ENCODE data around the gene TAF1B.

Gene TAF1B

DNA sequence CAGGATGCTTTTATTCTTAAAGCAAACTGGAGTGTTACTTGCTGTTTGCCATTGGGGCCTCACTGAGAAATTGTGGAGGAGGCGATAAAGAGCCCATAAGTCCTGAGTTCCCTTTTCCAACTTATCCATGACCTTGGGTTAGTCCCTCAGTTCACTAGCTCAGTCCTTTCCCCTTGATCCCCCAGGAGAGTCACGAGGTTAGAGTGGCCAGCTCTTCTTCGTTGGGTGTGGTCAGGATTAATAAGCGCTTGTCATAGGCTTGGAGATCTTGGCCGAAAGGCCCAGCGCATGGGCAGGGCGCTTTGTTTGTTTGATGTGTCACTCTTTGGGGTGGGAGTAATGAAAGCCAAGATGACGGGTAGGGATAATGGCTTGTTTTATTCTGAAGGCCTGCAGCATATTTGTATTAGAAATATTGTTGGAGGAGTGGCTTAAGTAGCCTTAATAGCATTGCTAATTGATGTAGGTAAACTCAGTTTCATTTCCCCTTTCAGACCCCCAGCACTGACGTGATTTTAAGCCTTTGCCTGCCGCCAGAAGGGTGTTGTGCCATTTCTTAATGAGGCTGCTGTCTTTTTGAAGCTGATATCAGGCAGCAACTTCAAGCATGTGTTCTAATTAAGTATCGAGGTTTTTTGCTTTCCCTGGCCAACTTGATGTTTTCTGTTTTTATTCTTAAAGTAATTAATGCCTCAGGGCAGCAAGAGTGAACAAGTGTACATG is 123.9 kb downstream of the TAF1B start:
- no peak for DNase-seq (ENCODE audit: low spot score)

DNA sequence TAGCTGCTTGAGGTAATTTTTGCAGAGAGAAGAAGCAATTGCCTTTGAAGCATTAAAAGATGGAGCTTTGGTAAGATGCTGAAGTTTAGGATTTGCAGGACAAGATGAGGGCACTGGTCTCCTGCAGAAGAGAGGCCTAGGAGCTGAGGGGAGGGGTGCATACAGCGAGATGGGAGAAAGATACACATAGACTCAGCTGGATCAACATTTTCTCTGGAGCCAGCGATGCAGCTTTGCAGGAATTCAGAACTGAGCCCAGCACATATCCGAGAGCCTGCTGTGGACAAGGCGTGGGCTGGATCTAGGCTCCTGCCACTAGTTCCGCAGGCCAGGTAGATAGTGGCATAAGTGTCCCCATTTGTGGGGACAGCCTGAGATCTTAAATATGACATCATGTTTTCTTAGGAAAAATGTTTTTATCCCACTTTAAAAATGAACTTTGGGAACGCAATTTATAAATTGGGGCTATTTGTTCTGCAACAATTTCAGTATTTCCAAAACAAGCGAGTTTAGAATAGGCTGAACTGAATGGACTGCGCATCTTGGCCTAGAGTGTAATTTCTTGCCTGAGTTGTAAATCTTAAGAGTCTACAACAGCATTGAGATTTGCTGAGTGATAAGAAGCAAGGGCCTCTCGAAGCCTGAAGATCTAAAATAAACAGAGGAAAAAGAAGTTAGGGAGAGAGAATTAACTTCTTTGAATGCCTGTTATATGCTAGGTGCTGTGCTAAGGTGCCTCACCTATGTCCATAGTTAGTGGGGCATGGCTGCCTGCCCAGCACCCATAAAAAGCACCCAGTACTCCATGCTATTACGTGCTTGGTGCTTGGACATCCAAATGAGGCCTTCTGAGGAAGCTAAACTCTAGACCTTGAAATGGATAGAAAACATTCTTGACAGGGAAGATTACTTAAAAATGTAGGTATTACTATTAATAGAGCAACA is 125.6 kb downstream of the TAF1B start:
- no peak for DNase-seq (ENCODE audit: low spot score)

DNA sequence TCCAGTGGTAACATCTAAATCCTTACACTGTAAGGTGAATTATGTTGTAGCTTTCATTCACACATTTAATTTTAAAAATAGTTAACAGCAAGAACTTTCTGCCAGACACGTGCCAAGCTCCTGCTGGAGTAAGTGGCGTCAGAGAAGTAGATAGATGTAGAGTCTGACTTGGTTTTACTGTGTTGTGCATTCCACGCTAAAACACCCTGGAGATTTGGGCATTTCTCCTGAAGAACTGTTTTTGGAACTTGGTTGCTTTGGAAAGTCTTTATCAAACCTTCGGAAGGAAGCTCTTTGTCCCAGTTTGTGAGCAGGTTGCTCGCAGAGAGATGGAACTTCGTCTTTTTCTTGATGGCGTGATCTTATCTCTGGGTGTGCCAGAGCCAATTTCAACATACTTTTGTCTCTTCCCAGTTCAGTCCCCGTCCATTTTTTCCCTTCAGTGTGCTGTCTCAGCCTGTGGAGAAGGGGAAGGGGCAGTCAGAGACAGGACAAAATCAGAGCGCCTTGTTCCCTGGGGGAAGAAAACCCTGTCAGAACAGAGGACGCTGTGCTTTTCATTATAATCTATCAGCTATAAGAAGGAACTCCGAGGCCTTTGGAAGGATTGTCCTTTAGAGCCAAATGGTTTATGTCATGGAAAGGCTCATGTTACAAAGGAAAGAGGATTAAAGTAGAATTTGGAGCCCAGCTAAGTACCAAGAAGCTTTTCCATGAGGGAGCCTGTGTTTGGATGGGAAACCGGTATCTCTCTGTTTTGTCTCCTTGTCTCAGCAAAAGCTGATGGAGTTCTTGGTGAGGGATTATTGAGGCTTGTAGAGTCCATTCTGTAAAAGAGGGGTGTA is 127.1 kb downstream of the TAF1B start:
- no peak for DNase-seq (ENCODE audit: low spot score)

DNA sequence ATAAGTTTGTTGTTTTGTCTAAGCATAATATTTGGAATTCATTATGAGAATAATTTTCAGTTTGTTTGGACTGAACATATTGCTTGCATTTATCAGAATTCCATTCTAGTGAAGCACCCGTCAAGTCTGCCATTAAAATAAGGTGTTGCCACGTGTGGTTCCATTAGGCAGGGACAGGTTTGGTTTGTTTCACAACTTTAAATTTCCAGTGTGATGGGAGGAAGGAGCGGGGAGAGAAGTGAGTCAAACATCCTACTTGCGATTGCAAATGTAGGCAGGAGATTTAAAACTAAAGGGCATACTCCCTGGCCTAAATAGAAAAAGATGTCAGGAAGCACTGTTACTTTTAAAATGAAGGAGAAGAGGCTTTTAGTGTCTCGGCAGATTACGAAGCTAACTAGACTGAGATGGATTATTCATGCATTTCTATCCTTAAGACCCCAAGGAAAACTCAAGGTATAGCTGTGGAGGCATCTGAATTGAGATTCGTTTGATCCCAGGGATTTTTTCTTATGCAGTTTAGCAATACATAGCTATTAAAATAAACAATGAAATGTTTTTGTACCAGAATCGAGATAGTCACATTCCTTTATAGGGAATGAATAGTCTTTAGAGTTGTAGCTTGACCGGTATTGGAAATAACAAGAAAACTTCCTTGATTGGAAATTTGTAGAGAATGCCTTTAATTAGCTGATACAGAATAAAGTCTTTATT is 128.0 kb downstream of the TAF1B start:
- DNase-seq (ENCODE audit: low spot score) = no peak

DNA sequence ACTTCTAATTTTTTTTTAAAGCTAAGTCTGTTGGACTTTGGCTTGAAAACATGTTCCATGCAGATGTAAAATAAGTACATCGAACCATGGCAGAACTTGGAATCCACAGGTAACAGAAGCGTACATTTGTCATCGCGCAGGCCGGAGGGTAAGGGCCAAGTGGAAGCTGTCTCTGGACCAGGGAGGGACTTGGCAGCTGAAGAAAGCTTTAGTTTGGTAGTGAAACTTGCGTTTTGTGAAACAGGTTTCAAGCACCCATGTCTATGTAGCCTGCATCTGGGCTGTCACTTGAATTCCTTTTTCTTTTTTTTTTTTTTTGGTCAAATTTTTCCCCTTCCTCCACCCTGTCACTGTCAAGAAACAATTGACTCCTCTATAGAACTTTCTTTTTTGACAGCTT is 128.6 kb downstream of the TAF1B start:
- no peak for DNase-seq (ENCODE audit: low spot score)

DNA sequence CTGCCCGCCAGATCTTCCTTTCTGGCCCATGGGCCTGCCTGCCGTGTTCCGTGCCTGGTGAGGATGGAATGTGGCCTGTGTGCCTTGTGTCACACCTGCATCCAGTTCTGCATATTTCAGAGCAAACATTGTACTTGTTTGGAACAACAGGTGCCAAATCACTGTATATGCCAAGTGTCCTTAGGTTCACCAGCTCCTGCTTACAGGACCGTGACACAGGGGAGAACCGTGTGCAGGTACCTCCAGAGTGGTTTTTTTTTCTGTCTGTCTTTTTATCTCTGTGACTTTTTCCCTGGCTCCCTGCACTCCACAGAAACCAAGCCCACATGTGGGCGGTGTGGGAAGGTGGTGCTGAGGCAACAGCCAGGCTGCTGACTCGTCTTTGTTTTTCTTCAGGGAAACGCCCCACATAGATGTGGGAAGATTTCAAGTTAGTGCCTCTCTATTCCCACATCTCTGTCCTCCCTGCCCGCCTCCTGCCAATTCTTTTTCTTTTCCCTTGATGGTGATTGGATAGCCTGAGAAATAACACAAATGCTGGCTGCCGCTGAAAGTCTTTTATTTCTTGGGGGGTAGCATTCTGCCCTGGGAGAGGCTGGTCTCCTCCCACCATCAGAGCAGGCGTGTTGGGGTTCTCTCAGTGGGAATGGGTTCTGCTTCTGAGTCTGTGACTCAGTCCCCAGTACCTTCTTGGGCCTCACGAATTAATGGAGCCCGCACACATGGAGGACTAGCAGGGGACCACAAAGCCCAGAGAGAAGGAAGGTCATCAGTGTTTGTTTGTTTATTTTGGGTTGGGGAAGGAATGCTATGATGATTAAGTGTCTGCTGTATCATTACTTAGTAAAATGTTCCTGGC is 129.6 kb downstream of the TAF1B start:
- no peak for DNase-seq (ENCODE audit: low spot score)

DNA sequence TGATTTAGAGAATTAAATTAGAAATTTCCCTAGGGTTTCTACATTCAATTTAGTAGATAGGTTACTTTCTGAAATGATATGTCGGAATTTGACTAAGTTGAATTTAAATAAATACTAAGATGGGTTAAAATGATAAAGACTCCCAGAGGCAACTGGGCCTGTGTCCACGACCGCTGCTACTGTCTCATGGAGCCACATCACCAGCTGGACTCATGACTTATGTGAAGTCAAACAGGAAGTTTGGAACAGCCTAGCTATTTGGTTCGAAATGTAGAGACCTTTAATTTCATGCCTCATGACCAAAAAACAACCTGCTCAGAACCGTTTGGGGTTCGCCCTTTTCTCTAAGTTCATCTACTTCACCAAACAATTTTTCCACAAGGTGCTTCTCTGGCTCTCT is 130.4 kb downstream of the TAF1B start:
- DNase-seq (ENCODE audit: low spot score) = no peak

DNA sequence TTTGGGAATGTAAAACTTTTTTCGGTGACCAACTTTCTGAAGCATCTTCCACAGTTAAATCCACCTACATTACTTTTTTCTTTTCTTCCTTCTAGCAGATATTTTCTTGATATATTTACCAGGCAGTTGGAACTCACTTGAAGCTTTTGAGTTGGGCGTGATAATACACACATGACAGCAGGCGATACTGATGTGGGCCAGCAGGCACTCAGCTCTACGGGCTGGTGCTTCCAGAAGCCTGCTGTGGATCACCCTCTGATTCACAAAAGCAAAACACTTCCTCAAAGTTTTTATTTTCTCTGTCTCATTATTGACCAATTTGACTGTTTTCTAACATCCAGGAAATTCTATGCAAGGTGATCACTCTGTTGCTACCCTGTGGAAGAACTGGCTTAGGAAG is 131.1 kb downstream of the TAF1B start:
- DNase-seq (ENCODE audit: low spot score) = no peak

DNA sequence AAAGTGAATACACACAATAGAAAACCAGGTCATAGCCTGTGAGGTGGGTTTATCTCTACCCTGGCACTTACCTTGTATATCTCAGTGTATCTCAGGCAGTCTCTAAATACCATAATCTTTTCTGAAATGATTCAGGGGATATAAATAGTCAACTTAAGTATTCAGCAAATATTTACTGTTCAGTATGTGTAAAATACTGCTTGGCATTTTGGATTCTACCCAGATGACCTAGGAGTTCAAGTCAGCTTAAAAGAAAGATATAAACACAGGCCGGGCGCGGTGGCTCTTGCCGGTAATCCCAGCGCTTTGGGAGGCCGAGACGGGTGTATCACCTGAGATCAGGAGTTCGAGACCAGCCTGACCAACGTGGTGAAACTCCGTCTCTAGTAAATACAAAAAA is 132.1 kb downstream of the TAF1B start:
- no peak for DNase-seq (ENCODE audit: low spot score)

DNA sequence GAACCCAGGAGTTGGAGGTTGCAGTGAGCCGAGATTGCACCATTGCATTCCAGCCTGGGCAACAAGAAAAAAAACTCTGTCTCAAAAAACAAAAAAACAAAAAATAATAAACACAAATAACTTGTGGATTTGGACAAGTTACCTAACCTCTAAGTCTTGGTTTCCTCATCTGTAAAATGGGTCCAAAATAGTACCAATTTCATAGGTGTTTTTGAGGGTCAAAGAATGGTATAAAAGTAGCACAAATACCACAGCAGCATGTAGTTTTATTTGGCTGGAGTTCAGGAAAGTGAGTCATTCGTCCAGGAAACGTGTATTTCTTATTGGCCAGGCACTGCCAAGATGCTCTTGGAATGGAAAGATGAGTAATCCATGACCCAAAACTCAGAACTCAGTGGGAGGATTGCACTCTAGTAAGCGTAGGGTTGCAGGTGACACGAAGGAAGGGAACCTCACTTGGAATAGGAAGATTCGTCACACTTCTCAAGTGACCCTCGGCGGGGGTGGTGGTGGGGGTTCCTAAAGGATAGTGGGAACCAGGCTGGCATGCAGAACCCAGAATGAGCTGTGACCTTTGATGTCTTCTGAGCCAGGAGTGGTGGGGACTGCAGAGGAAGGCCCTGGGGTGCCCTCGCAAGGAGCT is 132.7 kb downstream of the TAF1B start:
- DNase-seq (ENCODE audit: low spot score) = no peak

DNA sequence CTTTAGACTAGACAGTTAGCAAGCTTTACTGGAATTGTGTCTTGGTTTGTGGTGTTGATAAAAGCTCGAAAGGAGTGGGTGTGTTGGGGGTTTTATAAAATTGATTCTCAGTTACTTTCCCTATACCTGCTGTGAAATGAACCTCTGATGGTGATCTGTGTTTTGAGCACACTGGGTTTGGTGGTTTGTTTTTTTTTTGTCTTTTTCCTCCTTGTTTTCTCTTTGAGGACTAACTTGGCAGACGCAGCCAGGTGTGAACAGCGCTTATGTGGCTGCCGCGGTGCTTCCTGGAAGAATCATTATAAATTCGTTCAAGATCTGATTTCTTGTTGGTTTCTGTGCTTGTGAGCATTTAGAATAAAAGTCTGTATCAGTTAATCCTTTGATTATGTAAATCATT is 136.7 kb downstream of the TAF1B start:
- no peak for DNase-seq (ENCODE audit: low spot score)

DNA sequence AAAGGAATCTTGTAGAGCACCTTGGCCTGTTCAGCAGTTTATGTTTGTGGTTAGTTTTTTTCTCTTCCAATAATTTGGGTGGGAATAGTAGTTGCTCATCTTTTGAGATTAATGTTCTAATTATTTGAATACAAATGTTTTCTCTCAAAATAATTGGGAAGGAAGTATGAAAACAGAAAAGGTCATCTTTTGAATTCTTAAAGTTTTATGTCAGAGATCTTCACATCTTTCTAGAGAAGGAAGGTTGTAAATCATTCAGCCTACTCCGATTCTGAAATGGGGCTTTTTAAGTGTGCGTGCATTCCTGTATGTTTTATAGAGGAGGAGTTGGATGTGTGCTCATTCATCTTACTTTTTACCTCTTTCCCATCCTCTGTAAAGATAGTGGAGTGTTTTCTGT is 137.2 kb downstream of the TAF1B start:
- DNase-seq (ENCODE audit: low spot score) = no peak

DNA sequence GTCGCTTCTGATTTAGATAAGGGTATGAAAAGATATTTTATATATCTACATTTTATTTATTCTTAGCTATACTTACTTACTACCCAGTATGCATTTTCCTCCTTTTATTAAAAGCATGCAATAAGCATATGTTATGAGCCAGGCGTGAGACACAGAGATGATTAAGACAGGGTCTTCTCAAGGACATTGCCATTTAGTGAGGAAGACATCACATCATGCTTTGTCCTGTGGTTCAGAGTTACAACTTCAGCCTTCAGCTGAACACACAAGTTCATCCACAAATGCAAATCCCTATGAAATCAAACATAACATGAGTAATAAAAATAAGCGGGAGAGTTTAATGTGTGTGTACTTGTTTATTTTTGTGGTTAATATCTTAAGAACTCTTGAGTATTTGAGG is 138.4 kb downstream of the TAF1B start:
- DNase-seq (ENCODE audit: low spot score) = no peak

DNA sequence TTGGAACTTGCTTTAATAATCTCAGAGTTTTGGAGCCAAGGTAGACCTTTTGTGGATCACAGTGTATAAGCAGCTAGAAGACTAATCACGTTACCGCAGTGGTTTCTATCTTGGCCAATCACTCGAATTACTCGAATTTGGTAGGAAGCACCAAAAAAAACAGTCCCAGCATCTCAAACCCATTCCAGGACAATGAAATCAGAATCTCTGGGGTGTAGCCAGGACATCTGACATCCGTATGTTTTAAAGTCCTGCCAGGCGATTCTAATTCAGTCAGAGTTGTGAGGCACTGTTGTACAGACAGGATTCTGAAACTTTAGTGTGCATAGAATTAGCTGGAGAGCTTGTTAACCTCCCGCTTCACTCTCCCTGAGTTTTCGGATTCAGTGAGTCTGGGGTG is 139.0 kb downstream of the TAF1B start:
- DNase-seq (ENCODE audit: low spot score) = no peak

DNA sequence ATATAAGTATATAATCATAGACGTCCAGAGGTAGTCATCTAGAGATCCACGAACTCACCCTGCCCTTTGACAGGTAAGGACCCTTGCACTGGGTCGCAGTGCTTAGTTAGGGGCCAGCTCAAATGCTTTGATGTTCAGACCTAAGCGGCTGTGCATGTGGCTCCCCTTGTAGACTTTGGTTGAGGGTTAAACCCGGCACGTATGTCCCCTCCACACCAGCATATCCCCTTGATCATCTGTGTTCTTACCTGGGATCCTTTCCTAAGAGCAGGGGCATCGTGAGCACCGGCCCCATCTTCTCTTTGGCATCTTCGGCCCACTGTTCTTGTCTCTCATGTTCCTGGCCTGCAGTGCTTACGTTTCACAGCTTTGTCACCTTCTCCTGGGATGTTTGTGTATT is 139.6 kb downstream of the TAF1B start:
- no peak for DNase-seq (ENCODE audit: low spot score)

DNA sequence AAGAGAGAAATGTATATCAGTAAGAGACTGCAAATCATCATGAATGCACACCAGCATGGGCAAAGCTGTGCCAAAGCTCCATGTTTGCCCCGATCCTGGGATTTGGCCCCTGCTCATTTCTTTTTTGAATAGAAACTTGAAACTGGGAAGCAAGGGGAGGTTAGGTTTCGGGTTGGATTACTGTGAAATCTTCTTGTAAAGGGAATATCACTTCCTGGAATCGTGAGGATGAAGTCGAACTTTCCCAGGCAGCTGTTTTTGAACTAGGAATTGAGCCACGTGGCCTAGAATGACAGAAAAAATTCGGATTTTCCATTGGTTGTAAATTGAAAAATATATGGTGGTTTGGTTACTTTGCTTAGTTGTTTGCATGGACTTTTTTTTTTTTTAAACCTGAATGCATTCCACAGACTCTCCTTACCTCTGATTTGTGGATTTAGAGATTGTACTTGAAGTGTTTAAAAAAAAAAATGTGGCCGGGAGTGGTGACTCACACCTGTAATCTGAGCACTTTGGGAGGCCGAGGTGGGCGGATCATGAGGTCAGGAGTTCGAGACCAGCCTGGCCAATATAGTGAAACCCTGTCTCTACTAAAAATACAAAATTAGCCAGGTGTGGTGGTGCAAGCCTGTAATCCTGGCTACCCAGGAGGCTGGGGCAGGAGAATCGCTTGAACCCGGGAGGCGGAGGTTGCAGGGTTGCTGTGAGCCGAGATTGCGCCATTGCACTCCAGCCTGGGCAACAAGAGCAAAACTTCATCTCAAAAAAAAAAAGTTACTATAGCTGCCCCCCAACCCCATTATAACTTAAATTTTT is 140.3 kb downstream of the TAF1B start:
- DNase-seq (ENCODE audit: low spot score) = no peak
